Mucosa of descending colon (tissue), 3 donors: ENCODE results near the gene FBXO2. TPM values are rescaled to one million over a fixed set of nuclear protein-coding genes. Genes with fewer than 3 reads are reported as not detected.

ENCODE experiments used
- ATAC-seq: fragments of 200-7000 bp; cut with Tn5 transposase; one replicate; pipeline ENCODE4 v1.9.1; 2020; ENCODE audit warnings: mild to moderate bottlenecking, moderate library complexity
- DNase-seq, 3 donors: peaks; one replicate each; pipeline ENCODE4 v3.0.0-alpha.2; 2020
- H3K36me3 ChIP-seq: fragments of 200-600 bp; one replicate; pipeline ENCODE4 v1.8.0; 2021; ENCODE audit warnings: low read depth, mild to moderate bottlenecking
- H3K4me1 ChIP-seq: fragments of 200-600 bp; one replicate; pipeline ENCODE4 v1.8.0; 2021; ENCODE audit warnings: low read depth, mild to moderate bottlenecking
- H3K4me3 ChIP-seq: fragments of 200-600 bp; one replicate; pipeline ENCODE4 v1.8.0; 2021; ENCODE audit warnings: mild to moderate bottlenecking
- H3K9me3 ChIP-seq: fragments of 200-600 bp; one replicate; pipeline ENCODE4 v1.8.0; 2021; ENCODE audit warnings: mild to moderate bottlenecking
- intact Hi-C, 2 donors: fragments of 100-400 bp; cut with DNase I in 1 of 2; cut with micrococcal nuclease in 1 of 2; formaldehyde crosslinking; loops; one replicate each; pipeline versions ENCODE4 v1.11.0 to v1.11.1; 2022; cut with DNase I, micrococcal nuclease
- total RNA-seq, 3 donors: library from RNA; stranded (reverse); fragmentation: NEBNext Ultra II Directional in 2 of 3; extraction: Animal tissue kit (Norgen Biotek cat#: 25700) in 2 of 3; gene quantifications; one replicate each; pipeline versions ENCODE4 v1.2.1 to v1.2.4, GENCODE V29; 2021 to 2023
- TF ChIP-seq, protein P1 (sequence below): fragments of 200-600 bp; IDR thresholded peaks from one replicate; pipeline ENCODE4 v1.8.0; 2022; ENCODE audit warnings: antibody characterized with exemption, mild to moderate bottlenecking
- donor health status: DM: no; HTN: no; CAD: no; lungs with moderate emphysema.
- donor health status: DM: no; HTN: no; CAD: no.
- donor health status: DM: no; HTN: yes; CAD: no.

FBXO2 gene
- total RNA-seq, 3 donors from 2014 or later = 0.23 to 8.6 (median 0.63) TPM

DNA sequence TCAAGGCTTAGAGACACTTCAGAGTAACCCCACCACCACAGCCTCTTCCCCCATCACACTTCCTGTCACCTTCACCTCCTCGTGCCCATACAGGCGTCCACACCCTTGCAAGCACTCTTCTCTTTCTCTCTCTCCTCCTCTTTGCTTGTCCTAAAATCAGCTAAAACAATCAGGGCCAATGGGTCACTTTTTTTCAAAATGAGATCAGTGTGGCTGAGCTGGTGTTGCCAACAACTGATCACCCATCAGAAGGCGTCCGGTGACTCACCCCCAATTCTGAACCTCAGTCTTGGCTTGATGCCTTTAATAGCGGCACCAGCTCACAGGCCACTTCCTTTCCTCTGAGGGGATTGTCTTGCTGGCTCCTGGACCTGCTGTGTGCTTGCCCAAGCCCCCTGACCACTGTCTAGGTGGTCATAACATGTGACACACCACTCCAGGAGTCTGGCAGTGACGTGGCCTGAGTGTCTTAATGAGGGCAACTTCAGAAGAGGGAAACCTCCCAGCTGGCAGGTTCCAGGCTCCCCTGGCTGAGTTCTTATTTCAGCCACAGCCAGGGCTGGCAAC lies 38.9 kb upstream of the FBXO2 start:
- TF ChIP-seq, protein P1, sequence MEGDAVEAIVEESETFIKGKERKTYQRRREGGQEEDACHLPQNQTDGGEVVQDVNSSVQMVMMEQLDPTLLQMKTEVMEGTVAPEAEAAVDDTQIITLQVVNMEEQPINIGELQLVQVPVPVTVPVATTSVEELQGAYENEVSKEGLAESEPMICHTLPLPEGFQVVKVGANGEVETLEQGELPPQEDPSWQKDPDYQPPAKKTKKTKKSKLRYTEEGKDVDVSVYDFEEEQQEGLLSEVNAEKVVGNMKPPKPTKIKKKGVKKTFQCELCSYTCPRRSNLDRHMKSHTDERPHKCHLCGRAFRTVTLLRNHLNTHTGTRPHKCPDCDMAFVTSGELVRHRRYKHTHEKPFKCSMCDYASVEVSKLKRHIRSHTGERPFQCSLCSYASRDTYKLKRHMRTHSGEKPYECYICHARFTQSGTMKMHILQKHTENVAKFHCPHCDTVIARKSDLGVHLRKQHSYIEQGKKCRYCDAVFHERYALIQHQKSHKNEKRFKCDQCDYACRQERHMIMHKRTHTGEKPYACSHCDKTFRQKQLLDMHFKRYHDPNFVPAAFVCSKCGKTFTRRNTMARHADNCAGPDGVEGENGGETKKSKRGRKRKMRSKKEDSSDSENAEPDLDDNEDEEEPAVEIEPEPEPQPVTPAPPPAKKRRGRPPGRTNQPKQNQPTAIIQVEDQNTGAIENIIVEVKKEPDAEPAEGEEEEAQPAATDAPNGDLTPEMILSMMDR = no peak
- no peak overlapping the region for H3K4me3 ChIP-seq
- no peaks in the 10 kb centered on the region for H3K9me3 ChIP-seq
- H3K4me1 ChIP-seq = peaks cover 14% of the 10 kb centered on the region
- DNase-seq = no peak
- peak; percentile 46 for ATAC-seq
- intact Hi-C loops = no loop called here
- no peaks in the 10 kb centered on the region for H3K36me3 ChIP-seq

DNA sequence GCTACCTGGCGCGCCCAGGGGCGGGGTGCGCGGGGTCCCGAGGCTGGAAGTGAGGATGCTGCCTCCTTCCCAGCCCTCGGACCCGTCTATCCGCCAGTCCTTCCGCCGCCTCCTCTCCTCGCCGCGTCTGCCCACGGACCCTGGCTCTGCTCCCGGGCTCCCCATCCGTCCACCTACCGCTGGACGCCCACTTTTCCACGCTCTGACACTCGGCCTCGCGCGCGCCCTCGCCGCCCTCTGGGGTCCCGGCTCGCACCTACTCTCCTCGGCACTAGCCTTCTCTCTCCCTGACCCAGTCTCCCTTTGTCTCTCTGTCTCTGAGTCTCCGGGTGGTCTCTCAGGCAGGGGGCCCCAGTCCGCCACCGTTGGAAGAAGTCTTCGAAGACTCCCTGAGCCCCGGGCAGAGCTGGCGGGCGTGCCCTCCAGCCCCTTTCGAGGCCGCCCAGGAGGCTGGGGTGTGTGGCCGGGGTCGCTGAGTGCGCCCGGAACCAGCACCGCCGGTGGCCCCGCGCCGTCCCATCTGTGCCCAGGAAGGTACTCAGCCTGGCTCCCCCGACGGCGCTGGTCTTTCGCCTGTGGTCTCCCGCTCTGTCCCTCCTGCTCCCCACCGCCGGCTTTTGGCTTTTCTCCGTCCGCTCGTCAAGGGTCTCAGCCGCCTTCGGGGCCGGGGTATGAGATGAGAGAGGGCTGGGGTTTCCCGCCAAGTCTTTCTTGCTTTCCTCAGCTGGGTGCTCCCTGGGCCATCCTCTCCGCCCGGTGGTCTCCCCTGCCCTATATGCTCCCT lies 37.9 kb upstream of the FBXO2 start:
- DNase-seq (no peak), ATAC-seq (no peak)
- Histone ChIP-seq H3K4me1 (peaks cover 14% of the 10 kb centered on the region), H3K4me3 (no peak overlapping the region), H3K36me3 (no peaks in the 10 kb centered on the region), H3K9me3 (no peaks in the 10 kb centered on the region)
- intact Hi-C loops = no loop called here
- TF ChIP-seq, protein P1 = no peak

DNA sequence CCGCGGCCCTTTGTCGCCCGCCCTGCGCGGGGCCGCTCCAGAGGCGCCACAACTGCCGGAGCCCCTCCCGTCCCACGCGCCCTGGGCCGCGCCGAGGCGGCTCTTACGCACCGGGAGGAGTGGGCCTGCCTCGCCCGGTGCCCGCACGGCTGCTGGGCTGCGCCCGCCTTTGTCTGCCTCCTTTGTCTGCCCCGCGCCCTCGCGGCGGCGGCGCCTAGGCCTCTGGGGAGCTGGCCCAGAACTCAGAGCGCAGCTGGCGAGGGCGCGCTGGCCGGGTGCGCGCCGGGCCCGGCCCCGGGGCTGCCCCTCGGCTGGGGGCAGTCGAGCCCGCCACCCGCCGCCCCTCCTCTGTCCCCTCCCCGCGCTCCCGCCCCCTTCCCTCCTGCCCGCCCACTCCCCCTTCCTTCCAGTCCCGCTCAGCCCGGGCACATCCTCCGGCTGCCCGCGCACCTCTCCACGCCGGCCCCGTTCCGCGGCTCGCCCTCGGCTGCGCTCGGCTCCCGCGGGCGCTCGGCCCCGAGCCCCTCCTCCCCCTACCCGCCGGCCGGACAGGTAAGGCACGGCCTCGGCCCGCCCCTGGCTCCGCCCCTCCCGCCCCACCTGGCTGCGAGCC lies 37.2 kb upstream of the FBXO2 start, which contains the start of gene DRAXIN:
Gene DRAXIN (plus strand): TSS at position 409 of the 613 bp plus-strand sequence. CDS start 14,549 bp downstream, outside the sequence.
- ATAC-seq (peak; percentile 43), DNase-seq (no peak)
- Histone ChIP-seq H3K36me3 (no peaks in the 10 kb centered on the region), H3K4me1 (peaks cover 14% of the 10 kb centered on the region), H3K4me3 (no peak within 1 kb of the TSS), H3K9me3 (no peaks in the 10 kb centered on the region)
- intact Hi-C loops = no loop called here
- TF ChIP-seq, protein P1 = no peak

DNA sequence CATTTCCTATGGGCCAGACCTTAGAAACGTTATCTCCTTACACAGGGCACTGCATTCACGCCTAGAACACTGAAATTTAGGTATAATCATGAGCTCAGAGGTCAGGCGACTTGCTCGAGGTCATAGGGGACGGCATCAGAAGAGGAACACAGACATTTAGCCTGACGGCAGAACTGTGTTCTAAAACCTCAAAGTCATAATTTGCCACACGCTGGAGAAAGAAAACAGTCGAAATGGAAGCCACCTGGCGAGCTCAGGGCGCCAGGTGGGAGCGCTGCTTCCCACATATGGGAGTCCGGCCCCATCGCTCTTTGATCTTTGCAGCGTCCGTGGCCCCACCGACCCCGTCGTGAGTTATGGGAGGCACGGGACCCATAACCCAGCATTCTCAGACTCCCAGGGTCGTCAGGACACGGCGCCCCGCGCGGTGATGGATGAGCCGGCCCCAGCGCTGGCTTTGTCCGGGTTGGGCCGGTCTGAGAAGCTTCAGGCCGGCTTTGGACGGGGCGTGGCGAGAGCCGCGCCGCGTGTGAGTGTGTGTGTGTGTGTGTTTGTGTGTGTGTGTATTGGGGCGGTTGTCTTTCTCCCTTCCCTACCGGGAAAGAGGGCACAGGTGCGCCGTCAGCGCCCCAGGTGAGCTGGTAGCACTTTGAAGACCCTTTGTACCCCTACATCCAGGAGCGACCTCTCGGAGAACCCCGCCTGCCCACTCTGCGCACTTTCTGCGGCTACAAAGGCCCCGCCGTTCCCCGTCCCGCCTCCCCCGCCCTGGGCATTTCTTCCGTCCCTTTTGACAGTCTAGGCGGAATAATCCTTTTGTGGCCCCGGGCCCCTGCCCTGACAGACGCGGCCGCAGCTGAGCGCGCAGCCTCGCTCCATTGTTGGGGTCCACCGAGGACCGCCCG lies 36.4 kb upstream of the FBXO2 start:
- DNase-seq (no peak), ATAC-seq (peak; percentile 58)
- intact Hi-C loops = no loop called here
- Histone ChIP-seq H3K4me3 (no peak overlapping the region), H3K9me3 (no peaks in the 10 kb centered on the region), H3K4me1 (peaks cover 14% of the 10 kb centered on the region), H3K36me3 (no peaks in the 10 kb centered on the region)
- TF ChIP-seq, protein P1 = no peak

DNA sequence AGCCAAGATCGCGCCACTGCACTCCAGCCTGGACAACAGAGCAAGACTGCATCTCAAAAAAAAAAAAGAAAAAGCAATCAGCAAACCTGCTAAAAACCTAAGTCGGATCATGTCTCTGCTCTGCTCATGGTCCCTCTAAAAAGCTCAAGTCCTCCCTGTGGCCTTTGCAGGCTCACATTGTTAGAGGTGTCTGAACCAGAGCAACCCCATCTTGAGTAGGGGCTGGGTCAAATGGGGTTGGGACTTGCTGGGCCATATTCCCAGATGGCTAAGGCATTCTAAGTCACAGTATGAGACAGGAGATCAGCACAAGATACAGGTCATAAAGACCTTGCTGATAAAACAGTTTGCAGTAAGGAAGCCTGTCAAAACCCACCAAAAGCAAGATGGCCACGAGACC lies 34.3 kb upstream of the FBXO2 start:
- DNase-seq (no peak), ATAC-seq (no peak)
- TF ChIP-seq, protein P1 = no peak
- intact Hi-C loops = no loop called here
- peaks cover 14% of the 10 kb centered on the region for H3K4me1 ChIP-seq
- H3K36me3 ChIP-seq = no peaks in the 10 kb centered on the region
- H3K9me3 ChIP-seq = no peaks in the 10 kb centered on the region
- H3K4me3 ChIP-seq = no peak overlapping the region
